ENCODE results near the gene NOMO2. TPM values are rescaled to one million over a fixed set of nuclear protein-coding genes. Genes with fewer than 3 reads are reported as not detected.
"Not testable (repeated sequence)": the region's sequence is repeated elsewhere in the genome, so short reads cannot be mapped to it uniquely, and the experiment has no call there.

Gene NOMO2, protein sequence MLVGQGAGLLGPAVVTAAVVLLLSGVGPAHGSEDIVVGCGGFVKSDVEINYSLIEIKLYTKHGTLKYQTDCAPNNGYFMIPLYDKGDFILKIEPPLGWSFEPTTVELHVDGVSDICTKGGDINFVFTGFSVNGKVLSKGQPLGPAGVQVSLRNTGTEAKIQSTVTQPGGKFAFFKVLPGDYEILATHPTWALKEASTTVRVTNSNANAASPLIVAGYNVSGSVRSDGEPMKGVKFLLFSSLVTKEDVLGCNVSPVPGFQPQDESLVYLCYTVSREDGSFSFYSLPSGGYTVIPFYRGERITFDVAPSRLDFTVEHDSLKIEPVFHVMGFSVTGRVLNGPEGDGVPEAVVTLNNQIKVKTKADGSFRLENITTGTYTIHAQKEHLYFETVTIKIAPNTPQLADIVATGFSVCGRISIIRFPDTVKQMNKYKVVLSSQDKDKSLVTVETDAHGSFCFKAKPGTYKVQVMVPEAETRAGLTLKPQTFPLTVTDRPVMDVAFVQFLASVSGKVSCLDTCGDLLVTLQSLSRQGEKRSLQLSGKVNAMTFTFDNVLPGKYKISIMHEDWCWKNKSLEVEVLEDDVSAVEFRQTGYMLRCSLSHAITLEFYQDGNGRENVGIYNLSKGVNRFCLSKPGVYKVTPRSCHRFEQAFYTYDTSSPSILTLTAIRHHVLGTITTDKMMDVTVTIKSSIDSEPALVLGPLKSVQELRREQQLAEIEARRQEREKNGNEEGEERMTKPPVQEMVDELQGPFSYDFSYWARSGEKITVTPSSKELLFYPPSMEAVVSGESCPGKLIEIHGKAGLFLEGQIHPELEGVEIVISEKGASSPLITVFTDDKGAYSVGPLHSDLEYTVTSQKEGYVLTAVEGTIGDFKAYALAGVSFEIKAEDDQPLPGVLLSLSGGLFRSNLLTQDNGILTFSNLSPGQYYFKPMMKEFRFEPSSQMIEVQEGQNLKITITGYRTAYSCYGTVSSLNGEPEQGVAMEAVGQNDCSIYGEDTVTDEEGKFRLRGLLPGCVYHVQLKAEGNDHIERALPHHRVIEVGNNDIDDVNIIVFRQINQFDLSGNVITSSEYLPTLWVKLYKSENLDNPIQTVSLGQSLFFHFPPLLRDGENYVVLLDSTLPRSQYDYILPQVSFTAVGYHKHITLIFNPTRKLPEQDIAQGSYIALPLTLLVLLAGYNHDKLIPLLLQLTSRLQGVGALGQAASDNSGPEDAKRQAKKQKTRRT
- 74.4 TPM for total RNA-seq

DNA sequence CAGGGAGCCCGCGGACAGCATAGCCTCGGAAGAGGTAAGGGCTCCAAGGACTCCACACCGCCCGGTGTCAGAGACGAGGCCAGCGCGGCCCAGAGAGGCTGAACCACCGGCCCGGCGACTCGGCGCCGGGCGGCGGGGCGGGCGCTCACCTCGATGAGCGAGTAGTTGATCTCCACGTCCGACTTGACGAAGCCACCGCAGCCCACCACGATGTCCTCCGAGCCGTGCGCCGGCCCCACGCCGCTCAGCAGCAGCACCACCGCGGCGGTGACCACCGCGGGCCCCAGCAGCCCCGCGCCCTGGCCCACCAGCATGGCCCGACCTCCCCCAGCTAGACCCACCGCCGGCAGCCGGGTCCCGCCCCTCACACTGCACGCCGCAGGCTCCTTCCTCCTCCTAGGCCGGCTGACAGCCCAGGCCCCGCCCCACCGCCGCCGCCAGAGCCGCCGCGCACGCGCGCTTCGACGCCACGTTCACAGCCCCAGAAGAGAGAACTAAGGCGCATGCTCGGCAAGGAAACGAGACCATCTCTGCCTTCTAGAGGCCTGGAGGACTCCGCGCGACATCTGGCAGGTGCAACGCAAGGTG is at the start of gene NOMO2:
NOMO2 (minus strand) TSS at position 371 of the 588 bp plus-strand sequence; CDS start at position 314, 57 bp downstream.
- ATAC-seq: peak; percentile 99

DNA sequence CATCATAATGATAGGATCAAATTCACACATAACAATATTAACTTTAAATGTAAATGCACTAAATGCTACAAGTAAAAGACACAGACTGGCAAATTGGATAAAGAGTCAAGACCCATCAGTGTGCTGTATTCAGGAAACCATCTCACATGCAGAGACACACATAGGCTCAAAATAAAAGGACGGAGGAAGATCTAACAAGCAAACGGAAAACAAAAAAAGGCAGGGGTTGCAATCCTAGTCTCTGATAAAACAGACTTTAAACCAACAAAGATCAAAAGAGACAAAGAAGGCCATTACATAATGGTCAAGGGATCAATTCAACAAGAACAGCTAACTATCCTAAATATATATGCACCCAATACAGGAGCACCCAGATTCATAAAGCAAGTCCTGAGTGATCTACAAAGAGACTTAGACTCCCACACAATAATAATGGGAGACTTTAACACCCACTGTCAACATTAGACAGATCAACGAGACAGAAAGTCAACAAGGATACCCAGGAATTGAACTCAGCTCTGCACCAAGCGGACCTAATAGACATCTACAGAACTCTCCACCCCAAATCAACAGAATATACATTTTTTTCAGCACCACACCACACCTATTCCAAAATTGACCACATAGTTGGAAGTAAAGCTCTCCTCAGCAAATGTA is 48.4 kb upstream of the NOMO2 start:
- ATAC-seq: not testable (repeated sequence)

DNA sequence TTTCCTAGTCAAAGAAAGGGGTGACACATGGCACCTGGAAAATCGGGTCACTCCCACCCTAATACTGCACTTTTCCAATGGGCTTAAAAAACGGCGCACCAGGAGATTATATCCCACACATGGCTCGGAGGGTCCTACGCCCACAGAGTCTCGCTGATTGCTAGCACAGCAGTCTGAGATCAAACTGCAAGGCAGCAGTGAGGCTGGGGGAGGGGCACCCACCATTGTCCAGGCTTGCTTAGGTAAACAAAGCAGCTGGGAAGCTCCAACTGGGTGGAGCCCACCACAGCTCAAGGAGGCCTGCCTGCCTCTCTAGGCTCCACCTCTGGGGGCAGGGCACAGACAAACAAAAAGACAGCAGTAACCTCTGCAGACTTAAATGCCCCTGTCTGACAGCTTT is 46.4 kb upstream of the NOMO2 start:
- ATAC-seq: not testable (repeated sequence)

DNA sequence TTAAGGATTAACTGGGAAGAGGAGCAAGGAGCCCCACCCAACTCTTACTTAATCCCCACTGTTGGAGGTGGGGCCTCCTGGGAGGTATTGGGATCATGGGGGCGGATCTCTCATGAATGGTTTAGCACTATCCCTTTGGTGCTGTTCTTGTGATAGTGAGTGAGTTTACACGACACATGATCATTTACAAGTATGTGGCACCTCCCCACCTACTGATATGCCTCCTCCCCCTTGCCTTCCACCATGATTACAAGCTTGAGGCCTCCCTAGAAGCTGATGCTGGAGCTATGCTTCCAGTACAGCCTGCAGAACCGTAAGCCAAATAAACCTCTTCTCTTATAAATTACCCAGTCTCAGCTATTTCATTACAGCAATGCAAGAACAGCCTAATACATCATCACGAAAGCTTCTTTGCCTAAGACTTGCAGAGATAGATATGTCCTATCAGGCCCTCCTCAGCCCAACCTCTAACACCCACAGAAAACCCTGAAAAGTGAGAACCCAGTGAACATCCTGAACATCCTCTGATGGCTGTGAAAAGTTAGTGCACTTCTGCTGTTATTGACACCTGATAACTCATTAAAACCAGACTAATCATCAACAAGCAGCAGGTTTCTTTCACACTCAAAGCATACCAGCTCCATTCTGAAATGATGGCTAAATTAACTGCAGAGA is 41.8 kb upstream of the NOMO2 start:
- ATAC-seq: not testable (repeated sequence)

DNA sequence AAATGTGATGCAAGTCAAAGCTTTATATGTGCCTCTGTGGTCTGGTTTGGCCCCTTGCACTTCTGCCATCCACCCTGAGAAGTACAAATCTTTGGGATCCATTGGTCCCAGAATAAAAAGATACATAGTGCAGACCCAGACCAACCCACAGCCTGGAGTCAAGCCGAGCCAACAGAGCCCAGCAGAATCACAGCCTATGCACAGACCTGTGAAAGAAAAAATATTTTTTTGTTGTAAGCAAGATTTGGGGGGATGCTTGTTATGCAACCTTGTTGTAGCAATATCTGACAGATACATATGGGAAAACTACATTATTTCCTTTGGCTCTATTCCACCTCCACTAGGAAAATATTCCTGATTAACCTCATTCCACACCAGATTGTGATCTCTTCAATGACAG is 36.7 kb upstream of the NOMO2 start:
- not testable (repeated sequence) for ATAC-seq

DNA sequence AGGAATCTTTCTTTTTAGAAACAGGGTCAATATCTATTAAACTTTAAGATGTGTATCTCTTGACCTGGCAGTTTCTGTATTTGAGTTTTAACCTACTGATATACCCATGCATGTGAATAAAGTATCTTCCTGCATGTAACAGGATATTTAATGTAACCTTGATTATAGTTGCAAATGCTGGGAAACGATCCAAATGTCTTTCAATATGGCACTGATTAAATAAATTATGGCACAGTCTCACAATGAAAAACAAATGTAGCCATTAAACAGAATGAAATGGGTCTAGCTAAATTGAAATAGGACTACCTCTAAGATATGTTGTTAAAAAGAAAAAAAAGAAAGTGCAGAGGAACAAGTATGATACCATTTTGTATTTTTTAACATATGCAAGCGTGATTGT is 35.8 kb upstream of the NOMO2 start:
- not testable (repeated sequence) for ATAC-seq

DNA sequence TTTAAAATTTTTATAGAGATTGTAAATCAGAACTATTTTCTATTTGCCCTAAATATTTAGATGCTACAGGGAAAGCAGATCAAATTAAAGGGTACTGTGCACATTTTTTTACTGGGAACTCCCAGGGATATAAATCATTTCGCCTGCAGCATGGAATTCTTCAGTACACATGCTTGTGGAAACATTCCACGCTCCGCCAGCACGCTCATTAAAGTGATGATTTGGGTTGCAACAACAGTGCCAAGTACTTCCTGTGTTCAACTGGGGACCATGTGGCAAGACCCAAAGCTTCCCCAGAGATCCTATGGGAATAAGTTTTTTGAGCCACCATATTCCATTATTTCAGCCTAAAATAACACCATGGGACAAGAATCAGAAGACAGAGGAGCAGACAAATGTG is 35.4 kb upstream of the NOMO2 start:
- not testable (repeated sequence) for ATAC-seq

DNA sequence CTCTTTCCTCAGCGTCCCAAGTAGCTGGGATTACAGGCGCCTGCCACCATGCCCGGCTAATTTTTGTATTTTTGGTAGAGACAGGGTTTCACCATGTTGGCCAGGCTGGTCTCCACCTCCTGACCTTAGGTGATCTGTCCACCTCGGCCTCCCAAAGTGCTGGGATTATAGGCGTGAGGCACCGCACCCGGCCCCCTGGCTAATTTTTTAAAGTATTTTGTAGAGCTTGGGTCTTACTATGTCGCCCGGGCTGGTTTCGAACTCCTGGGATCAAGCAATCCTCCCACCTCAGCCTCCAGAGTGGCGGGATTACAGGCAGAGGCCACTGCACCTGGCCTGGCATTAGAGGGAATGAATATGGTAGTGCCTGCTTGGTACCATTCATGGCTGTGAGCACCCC is 33.9 kb upstream of the NOMO2 start:
- ATAC-seq: not testable (repeated sequence)

DNA sequence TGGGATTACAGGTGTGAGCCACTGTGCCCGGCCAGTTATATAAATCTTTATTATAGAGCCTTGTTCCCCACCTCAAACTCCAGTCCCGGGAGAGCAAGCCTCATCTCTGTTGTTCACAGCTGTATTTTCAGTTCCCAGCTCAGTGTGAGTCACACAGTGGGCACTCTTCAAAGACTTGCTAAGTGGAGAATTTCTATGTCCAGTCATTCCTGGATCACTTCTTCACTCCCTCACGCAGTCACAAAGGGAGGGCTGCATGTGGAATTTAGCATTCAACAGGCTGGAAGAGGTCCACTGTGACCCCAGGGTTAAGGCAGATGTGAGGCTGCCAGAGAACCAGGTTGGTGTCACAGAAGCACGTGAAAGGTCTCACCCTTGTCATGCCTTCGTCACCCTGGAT is 33.0 kb upstream of the NOMO2 start:
- ATAC-seq: not testable (repeated sequence)

DNA sequence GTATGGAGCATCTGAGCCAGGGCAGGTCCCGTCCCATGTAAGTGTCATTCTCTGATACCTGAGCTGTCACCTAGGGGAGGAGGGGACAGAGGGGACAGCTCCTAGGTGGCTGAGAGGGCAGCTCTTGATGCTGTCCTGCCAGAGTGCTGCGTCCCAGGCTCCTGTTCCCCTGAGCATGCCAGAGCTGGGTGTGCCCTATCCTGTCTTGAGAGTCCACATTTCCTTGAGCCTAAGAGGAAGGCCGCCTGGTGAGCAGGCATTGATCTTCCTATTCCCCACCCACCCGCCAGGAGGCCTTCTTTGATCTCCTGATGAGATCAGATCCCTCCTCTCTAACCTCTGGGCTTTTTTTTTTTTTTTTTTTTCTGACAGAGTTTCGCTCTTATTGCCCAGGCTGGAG is 32.0 kb upstream of the NOMO2 start:
- ATAC-seq: not testable (repeated sequence)

DNA sequence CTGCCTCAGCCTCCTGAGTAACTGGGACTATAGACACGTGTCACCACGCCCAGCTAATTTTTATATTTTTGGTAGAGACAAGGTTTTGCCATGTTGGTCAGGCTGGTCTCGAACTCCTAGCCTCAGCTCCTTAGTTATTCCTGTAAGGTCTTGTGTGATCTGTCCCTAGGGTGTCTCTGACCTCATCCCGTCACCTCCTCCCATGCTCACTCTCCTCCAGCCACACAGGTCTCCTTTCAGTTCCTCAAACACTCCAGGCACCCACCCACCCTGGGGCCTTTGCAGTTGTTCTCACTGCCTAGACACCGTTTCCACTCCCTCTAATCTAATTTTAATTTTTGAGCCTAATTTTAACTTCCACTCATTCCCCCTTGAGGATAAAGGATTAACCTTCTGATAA is 31.1 kb upstream of the NOMO2 start:
- ATAC-seq: not testable (repeated sequence)

DNA sequence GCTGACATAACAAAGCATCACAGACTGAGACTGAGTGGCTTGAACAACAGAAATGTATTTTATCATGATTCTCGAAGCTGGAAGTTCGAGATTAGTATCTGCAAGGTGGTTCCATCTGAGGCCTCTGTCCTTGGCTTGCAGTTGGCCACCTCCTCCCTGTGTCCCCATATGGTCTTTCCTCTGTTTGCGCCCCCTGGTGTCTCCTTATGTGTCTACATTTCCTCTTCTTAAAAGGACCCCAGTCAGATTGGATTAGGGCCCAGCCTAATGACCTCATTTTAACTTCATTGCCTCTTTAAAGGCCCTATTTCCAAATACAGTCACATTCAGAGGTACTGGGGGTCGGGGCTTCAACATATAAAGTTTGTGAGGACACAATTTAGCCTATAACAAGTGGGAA is 30.0 kb upstream of the NOMO2 start:
- peak; percentile 46 for ATAC-seq

DNA sequence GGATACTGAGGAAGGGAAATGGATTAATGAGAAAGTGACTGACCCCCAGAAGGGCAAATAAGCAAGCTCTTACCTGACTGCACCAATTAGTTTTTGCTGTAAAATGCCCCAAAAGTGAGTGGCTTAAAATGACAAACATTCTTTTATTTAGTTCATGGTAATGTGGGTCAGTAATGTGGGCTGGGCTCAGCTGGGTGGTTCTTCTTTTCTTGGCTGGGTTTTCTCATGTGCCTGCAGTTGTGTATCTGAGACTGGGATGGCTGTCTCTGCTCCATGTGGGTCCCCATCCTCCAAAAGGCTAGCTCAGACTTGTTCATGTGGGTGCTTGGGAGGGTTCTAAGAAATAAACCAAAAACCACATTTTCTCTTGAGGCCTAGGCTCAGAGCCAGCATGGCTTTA is 29.5 kb upstream of the NOMO2 start:
- not testable (repeated sequence) for ATAC-seq

DNA sequence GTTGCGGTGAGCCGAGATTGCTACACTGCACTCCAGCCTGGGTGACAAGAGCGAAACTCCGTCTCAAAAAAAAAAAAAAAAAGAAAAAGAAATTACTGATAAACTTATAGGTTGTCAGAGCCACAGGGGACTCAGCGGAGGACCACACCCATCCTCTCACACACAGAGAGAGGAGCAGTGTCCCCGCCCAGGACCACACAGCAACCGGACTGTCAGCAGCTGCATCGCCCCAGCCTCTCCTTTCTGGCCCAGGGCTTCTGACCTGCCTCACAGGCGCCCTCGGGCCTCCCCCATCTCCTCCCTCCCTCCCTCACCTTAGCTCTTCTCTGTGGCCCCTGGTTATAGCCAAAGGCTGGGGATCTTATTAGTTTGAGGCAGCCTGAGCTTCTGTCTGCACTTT is 27.9 kb upstream of the NOMO2 start:
- not testable (repeated sequence) for ATAC-seq

DNA sequence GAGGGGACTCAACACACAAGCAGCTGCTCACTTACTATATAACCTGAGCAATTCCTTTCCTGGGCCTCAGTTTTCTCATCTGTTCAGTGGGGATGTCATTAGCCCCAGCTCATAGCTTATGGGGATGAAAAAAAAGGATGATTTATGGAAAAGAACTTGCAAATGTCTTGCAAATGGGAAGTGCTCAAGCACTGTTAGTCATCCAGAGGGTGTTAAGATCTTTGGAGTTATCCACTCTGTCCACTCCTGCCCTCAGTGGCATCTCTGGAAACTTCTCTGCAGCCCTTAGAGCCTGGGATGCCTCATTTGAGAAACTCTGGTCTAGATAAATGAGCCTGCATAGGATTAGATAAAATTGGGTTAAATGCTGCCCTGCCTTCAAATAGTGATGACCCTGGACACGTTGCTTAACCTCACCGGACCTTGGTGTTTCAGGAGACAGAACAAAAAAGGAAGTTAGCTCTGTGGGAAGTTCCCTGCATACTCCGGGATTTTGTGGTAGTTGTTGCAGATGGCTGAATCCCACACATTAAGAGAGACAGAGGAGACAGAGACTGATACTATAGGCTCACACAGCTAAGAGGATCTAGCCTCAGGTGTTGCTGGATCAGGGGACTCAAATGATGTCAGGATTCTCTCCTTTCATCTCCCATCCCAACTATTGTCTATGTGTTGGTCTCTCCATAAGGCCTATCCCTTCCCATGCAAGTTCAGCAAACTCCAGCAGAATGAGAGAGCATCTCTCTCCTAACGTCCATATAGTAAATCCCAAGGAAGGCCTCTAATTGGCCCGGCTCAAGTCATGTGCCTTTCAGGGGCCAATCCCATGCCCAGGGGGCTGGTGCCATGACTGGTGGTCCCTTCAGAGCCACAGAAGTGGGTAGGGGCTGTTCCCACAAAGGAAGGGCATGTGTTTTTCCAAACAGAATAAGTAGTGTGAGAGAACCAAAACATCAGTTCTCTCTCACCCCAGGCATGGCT is 25.0 kb upstream of the NOMO2 start:
- ATAC-seq: not testable (repeated sequence)

DNA sequence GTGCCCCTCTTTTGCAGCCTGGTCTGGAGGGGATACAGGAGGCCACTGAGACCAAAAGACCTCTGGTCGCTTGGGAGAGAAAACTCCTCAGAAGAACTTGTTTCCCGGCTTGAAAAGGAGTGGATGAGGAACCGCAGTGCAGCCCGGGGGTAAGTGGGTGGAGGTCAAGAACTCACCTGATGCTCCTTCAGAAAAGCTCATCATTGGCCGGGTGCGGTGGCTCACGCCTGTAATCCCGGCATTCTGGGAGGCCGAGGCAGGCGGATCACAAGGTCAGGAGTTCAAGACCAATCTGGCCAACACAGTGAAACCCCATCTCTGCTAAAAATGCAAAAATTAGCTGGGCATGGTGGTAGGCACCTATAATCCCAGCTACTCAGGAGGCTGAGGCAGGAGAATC is 23.9 kb upstream of the NOMO2 start:
- ATAC-seq: not testable (repeated sequence)

DNA sequence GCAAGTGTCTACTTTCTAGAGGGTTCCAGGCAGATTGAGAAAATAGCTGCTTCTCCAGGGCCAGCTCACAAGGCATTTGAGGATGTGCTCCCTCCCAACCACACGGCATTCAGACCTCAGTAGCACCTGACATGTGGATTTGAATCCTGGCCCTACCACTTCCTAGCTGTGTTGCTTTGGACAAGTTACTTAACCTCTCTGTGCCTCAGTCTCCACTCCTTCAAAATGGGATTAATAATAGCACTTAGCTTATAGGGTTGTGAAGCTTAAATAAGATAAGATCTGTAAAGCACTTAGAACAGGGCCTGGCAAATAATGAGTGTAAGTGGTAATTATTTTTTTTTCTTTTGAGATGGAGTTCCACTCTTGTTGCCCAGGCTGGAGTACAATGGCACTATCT is 21.0 kb upstream of the NOMO2 start:
- no peak for ATAC-seq

DNA sequence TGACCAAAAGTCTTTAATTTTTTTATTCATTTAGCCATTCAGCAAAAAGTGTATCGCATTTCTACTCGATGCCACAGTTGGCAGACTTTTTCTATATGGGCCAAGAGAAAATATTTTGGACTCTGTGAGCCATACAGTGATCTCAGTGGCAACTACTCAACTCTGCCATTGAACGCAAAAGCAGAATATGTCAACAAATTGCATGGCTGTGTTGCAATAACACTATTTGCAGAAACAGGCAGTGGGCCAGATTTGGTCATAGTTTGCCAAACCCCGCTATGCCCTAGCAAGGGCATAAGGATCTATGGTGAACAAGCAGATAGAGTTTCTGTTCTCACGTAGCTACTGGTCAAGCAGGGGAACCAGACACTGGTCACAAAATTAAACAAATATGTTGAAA is 18.5 kb upstream of the NOMO2 start:
- peak; percentile 53 for ATAC-seq

DNA sequence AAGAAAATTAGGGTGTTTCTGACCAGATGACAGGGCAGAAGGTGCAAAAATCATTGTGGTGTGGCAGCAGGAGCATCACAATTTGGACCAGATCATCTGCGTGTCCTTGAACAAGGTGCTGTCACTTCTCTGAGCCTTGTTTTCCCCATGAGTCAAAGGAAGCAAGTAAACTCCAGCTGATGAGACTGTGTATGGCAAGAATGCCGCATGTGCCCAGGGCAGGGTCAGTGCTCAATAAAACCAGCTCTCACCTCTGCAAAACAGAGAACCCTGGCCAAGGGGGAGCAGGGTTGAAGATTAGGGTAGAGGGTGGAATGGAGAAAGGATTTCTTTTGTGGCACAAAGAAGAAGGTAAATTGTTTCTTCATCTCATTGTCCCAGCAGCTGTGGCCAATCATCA is 17.4 kb upstream of the NOMO2 start:
- ATAC-seq: not testable (repeated sequence)

DNA sequence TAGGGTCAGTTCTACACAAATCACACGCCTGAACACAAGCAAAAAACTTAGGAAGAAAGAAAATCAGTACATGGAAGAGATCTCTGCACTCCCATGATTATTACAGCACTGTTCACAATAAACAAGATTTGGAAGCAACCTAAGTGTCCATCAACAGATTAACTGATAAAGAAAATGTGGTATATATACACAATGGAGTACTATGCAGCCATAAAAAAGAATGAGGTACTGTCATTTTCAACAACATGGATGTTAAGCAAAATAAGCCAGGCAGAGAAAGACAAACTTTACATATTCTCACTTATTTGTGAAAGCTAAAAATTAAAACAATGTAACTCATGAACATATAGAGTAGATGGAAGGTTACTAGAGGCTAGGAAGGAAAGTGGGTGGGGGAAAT is 16.0 kb upstream of the NOMO2 start:
- not testable (repeated sequence) for ATAC-seq

All from esophagus mucosa (tissue), 1 donor.